HG02759 (cell line): ENCODE results near the gene CD44.
A peak's percentile ranks its signal among the peaks of the same experiment; 100 is the strongest.

Experiments
- ATAC-seq: cut with Tn5 transposase; IDR thresholded peaks from one replicate; pipeline ENCODE4 v1.9.1; 2021; ENCODE audit warnings: mild to moderate bottlenecking, moderate library complexity; ENCODE audit not compliant: unreplicated experiment

Gene CD44

GRCh38 chr11:35173011-35173511 is 34.1 kb downstream of the CD44 start:
- peak; percentile 63 for ATAC-seq

GRCh38 chr11:35173616-35174566 is 34.9 kb downstream of the CD44 start:
- no peak for ATAC-seq

GRCh38 chr11:35174666-35175065 is 35.7 kb downstream of the CD44 start:
- ATAC-seq: no peak

GRCh38 chr11:35177370-35177769 is 38.4 kb downstream of the CD44 start:
- no peak for ATAC-seq

- no peak for ATAC-seq
Measured at GRCh38 chr11:35178067-35178805, 39.3 kb downstream of the CD44 start.

GRCh38 chr11:35178873-35179272 is 39.9 kb downstream of the CD44 start:
- no peak for ATAC-seq

- ATAC-seq: no peak
Measured at GRCh38 chr11:35179466-35180135, 40.6 kb downstream of the CD44 start.

- ATAC-seq: no peak
Measured at GRCh38 chr11:35180317-35181233, 41.6 kb downstream of the CD44 start.

GRCh38 chr11:35182317-35182939 is 43.5 kb downstream of the CD44 start:
- ATAC-seq: peak; percentile 72

GRCh38 chr11:35183326-35183925 is 44.5 kb downstream of the CD44 start:
- no peak for ATAC-seq

GRCh38 chr11:35185696-35186095 is 46.7 kb downstream of the CD44 start:
- no peak for ATAC-seq

- no peak for ATAC-seq
Measured at GRCh38 chr11:35187996-35188395, 49.0 kb downstream of the CD44 start.

- ATAC-seq: no peak
Measured at GRCh38 chr11:35190804-35191348, 51.9 kb downstream of the CD44 start.

- no peak for ATAC-seq
Measured at GRCh38 chr11:35192347-35192746, 53.4 kb downstream of the CD44 start.

GRCh38 chr11:35193767-35194166 is 54.8 kb downstream of the CD44 start:
- ATAC-seq: no peak

GRCh38 chr11:35197292-35197691 is 58.3 kb downstream of the CD44 start:
- no peak for ATAC-seq

- no peak for ATAC-seq
Measured at GRCh38 chr11:35200811-35201341, 61.9 kb downstream of the CD44 start.

GRCh38 chr11:35204614-35205013 is 65.6 kb downstream of the CD44 start:
- no peak for ATAC-seq

- no peak for ATAC-seq
Measured at GRCh38 chr11:35206616-35207015, 67.6 kb downstream of the CD44 start.
